ENCODE results near the gene BNIPL.

Gene BNIPL

GRCh38 chr1:151036356-151036755, at the start of gene BNIPL:
BNIPL (plus strand) TSS chr1:151036586; CDS start chr1:151036726, 140 bp downstream.
- DNase-seq: no peak

GRCh38 chr1:150987924-150988323, 48.5 kb upstream of the BNIPL start:
- no peak for DNase-seq

GRCh38 chr1:150992626-150993025, 43.8 kb upstream of the BNIPL start:
- DNase-seq: no peak

GRCh38 chr1:150994248-150994647, 42.1 kb upstream of the BNIPL start:
- DNase-seq: no peak

GRCh38 chr1:150995460-150995859, 40.9 kb upstream of the BNIPL start:
- DNase-seq: no peak

- no peak for DNase-seq
Measured at GRCh38 chr1:150995896-150996295, 40.5 kb upstream of the BNIPL start.

GRCh38 chr1:150997126-150997872, 39.1 kb upstream of the BNIPL start:
- DNase-seq: no peak

GRCh38 chr1:150997949-150998348, 38.4 kb upstream of the BNIPL start:
- no peak for DNase-seq

GRCh38 chr1:150999051-150999674, 37.2 kb upstream of the BNIPL start:
- no peak for DNase-seq

- DNase-seq: no peak
Measured at GRCh38 chr1:150999926-151000325, 36.5 kb upstream of the BNIPL start.

- DNase-seq: no peak
Measured at GRCh38 chr1:151000408-151000807, 36.0 kb upstream of the BNIPL start.

GRCh38 chr1:151001602-151002001, 34.8 kb upstream of the BNIPL start:
- no peak for DNase-seq

- no peak for DNase-seq
Measured at GRCh38 chr1:151002051-151002450, 34.3 kb upstream of the BNIPL start.

- no peak for DNase-seq
Measured at GRCh38 chr1:151002611-151003010, 33.8 kb upstream of the BNIPL start.

- no peak for DNase-seq
Measured at GRCh38 chr1:151003180-151003579, 33.2 kb upstream of the BNIPL start.

GRCh38 chr1:151005729-151006319, 30.6 kb upstream of the BNIPL start:
- no peak for DNase-seq

GRCh38 chr1:151006327-151007052, 29.9 kb upstream of the BNIPL start, which contains the start of gene MINDY1:
MINDY1 (minus strand) TSS chr1:151006902; CDS start chr1:151002617, 4,285 bp downstream.
- DNase-seq: peak; percentile 63

- DNase-seq: no peak
Measured at GRCh38 chr1:151007853-151008243, 28.5 kb upstream of the BNIPL start.

- DNase-seq: peak; percentile 98
Measured at GRCh38 chr1:151008244-151009205, 27.9 kb upstream of the BNIPL start, which contains the start of gene PRUNE1. PRUNE1 (plus strand) TSS chr1:151008449; CDS start chr1:151008633, 184 bp downstream.

- DNase-seq: no peak
Measured at GRCh38 chr1:151009206-151009587, 27.2 kb upstream of the BNIPL start.

GRCh38 chr1:151009674-151010345, 26.6 kb upstream of the BNIPL start:
- no peak for DNase-seq

- DNase-seq: no peak
Measured at GRCh38 chr1:151010346-151010726, 26.1 kb upstream of the BNIPL start.

Data from CD4-positive, alpha-beta T cell treated with Interleukin-15 for 1 hour (primary cell).